Measurements from ENCODE around the gene ARSD. TPM values are rescaled to one million over a fixed set of nuclear protein-coding genes. Genes with fewer than 3 reads are reported as not detected.
"Not testable (repeated sequence)": the region's sequence is repeated elsewhere in the genome, so short reads cannot be mapped to it uniquely, and the experiment has no call there.

Gene ARSD
- total RNA-seq, 1 donor from 2014 or later = 35.3 TPM

DNA sequence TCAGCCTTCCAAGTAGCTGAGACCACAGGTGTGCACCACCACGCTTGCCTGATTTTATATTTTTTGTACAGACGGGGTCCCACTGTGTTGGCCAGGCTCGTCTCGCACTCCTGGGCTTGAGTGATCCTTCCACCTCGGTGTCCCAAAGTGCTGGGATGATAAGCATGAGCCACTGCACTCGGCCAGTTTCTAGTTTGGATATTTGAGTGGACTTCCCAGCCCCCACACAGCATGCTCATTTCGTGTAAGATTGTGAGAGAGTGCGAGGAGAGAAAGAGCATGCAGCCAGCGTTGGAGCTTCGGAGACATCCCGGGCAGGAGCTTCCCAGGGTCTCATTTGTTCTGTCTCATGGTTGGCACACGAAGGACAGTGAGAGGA, 31.8 kb downstream of the ARSD start:
- Mint-ChIP-seq H3K27ac (ENCODE audit: unreplicated experiment) (no peak overlapping the region), H3K9me3 (ENCODE audit: low read depth) (no peaks in the 10 kb centered on the region), H3K4me3 (ENCODE audit: unreplicated experiment) (no peak overlapping the region), H3K36me3 (ENCODE audit: low read depth) (no peaks in the 10 kb centered on the region), H3K4me1 (ENCODE audit: low read depth) (peaks cover 14% of the 10 kb centered on the region), H3K27me3 (ENCODE audit: low read depth) (no peaks in the 10 kb centered on the region)
- no peak for DNase-seq (ENCODE audit: low spot score)
- TF ChIP-seq, protein P1, sequence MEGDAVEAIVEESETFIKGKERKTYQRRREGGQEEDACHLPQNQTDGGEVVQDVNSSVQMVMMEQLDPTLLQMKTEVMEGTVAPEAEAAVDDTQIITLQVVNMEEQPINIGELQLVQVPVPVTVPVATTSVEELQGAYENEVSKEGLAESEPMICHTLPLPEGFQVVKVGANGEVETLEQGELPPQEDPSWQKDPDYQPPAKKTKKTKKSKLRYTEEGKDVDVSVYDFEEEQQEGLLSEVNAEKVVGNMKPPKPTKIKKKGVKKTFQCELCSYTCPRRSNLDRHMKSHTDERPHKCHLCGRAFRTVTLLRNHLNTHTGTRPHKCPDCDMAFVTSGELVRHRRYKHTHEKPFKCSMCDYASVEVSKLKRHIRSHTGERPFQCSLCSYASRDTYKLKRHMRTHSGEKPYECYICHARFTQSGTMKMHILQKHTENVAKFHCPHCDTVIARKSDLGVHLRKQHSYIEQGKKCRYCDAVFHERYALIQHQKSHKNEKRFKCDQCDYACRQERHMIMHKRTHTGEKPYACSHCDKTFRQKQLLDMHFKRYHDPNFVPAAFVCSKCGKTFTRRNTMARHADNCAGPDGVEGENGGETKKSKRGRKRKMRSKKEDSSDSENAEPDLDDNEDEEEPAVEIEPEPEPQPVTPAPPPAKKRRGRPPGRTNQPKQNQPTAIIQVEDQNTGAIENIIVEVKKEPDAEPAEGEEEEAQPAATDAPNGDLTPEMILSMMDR (IDR thresholded peaks at IDR 0.05) = no peak

DNA sequence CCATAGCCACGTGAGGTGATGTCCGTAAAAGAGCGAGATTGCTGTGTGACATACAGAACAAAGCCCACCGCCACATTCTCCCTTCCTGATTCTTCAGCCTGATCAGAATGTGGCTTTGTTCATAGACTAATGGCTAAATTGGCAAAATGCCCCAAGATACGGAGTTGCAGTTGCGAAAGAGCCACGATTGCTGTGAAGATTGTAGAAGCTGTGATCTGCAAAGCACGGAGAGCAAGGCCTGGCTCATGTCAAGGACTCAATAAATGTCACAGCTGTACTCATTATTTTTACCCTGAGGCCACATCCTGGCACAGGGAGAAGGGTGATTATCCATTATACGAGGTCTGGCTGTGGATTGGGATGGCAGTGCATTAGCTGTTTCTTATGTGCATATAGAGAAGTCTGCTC, 34.2 kb downstream of the ARSD start:
- no peak for DNase-seq (ENCODE audit: low spot score)
- H3K27ac Mint-ChIP-seq (ENCODE audit: unreplicated experiment) = no peak overlapping the region
- TF ChIP-seq, protein P1 (IDR thresholded peaks at IDR 0.05) = no peak

DNA sequence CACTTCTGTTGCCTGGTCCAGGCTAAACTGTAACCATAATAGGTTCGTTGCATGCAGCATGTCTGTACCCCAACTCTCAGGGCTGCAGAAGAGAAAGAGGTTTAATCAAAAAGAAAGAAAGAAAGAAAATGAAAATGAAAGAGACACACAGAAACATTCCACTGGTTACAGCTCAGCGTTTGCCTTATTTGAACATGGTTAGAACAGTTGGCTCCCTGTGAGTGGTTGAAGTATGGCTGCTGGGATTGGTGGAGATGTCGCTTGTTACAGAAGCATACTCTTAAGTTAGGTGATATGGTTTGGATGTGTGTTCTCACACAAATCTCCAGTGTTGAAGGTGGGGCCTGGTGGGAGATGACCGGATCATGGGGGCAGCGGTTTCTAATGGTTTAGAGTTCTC, 36.3 kb downstream of the ARSD start:
- Mint-ChIP-seq H3K4me1 (ENCODE audit: low read depth) (peaks cover 23% of the 10 kb centered on the region), H3K4me3 (ENCODE audit: unreplicated experiment) (no peak overlapping the region), H3K36me3 (ENCODE audit: low read depth) (no peaks in the 10 kb centered on the region), H3K9me3 (ENCODE audit: low read depth) (no peaks in the 10 kb centered on the region), H3K27me3 (ENCODE audit: low read depth) (no peaks in the 10 kb centered on the region), H3K27ac (ENCODE audit: unreplicated experiment) (no peak overlapping the region)
- DNase-seq (ENCODE audit: low spot score) = no peak
- TF ChIP-seq, protein P1 (IDR thresholded peaks at IDR 0.05) = no peak

More for the DNA sequence above, 34.2 kb downstream of the ARSD start:
- Mint-ChIP-seq H3K9me3 (ENCODE audit: low read depth) (no peaks in the 10 kb centered on the region), H3K36me3 (ENCODE audit: low read depth) (no peaks in the 10 kb centered on the region), H3K4me1 (ENCODE audit: low read depth) (peaks cover 18% of the 10 kb centered on the region), H3K27me3 (ENCODE audit: low read depth) (no peaks in the 10 kb centered on the region), H3K4me3 (ENCODE audit: unreplicated experiment) (no peak overlapping the region)

DNA sequence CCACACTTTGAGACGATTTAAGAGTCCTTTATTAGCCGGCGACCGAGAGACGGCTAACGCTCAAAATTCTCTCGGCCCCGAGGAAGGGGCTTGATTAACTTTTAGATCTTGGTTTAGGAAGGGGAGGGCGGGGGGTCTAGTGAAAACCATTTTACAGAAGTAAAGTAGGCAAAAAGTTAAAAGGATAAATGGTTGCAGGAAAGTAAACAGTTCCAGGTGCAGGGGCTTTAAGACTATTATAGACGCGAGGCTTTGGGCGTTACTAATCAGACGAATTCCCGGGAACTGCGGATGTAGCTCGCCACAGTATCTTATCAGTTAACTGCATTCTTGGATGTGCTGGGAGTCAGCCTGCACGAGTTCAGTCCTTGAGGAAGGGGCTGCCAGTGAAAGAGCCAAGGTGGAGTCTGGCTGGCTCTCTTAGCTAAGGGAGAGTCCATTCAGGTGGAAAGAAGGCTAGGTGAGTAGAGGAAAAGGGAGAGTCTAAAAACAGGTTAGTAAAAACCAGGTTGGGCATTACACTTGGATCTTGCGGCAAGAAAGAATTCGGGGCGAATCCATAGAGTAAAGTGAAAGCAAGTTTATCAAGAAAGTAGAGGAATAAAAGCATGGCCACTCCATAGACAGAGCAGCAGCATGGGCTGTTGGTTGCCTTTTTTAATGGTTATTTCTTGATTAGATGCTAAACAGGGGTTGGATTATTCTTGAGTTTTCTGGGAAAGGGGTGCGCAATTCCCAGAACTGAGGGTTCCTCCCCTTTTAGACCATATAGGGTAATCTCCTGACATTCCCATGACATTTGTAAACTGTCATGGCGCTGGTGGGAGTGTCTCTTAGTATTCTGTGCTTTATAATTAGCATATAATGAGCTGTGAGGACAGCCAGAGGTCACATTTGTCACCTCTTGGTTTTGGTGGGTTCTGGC, 38.3 kb downstream of the ARSD start:
- not testable (repeated sequence) for H3K9me3 Mint-ChIP-seq (ENCODE audit: low read depth); H3K4me3 Mint-ChIP-seq (ENCODE audit: unreplicated experiment); H3K27ac Mint-ChIP-seq (ENCODE audit: unreplicated experiment); H3K27me3 Mint-ChIP-seq (ENCODE audit: low read depth); H3K36me3 Mint-ChIP-seq (ENCODE audit: low read depth); DNase-seq (ENCODE audit: low spot score)
- H3K4me1 Mint-ChIP-seq (ENCODE audit: low read depth) = peaks cover 18% of the 10 kb centered on the region

DNA sequence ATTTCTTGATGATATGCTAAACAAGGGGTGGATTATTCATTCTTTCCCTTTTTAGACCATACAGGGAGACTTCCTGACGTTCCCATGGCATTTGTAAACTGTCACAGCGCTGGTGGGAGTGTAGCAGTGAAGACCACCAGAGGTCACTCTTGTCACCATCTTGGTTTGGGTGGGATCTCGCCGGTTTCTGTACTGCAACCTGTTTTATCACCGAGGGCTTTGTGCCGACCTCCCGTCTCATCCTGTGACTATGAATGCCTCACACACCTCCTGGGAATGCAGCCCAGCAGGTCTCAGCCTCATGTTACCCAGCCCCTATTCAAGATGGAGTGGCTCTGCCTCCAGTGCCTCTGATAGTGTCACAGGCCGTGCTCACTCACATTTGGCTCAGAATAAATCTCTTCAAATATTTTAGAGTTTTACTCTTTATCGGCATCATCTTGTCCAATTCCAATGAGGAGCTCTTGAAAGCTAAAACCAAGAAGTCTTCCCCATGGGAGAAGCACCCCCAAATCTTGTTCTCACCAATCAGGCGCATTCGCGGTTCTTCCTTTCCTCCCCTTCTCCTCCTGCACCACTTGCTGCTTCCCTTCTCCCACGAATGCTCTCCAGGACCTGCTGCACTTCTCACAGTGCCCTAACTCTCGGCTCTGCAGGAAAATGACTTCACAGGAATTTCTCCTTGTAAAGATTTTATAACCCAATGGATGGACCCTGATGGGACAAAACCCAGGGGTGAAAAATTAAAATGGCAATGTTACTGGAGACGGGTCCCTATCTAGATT, 39.2 kb downstream of the ARSD start:
- H3K9me3 Mint-ChIP-seq (ENCODE audit: low read depth); H3K36me3 Mint-ChIP-seq (ENCODE audit: low read depth); DNase-seq (ENCODE audit: low spot score); H3K27me3 Mint-ChIP-seq (ENCODE audit: low read depth): not testable (repeated sequence)
- peak overlapping the region; percentile 32 for H3K27ac Mint-ChIP-seq (ENCODE audit: unreplicated experiment)
- TF ChIP-seq, protein P1 (IDR thresholded peaks at IDR 0.05) = peak; percentile 78
- peak overlapping the region; percentile 67 for H3K4me3 Mint-ChIP-seq (ENCODE audit: unreplicated experiment)
- H3K4me1 Mint-ChIP-seq (ENCODE audit: low read depth) = peaks cover 18% of the 10 kb centered on the region

Measured in chondrocyte (in vitro differentiated cells).